GM19025 (cell line): ENCODE results near the gene TPST1.
"Not testable (repeated sequence)": the region's sequence is repeated elsewhere in the genome, so short reads cannot be mapped to it uniquely, and the experiment has no call there.

Experiments
- ATAC-seq: cut with Tn5 transposase; IDR thresholded peaks from one replicate; pipeline ENCODE4 v1.9.1; 2021; ENCODE audit warnings: mild to moderate bottlenecking, low read depth, moderate library complexity; ENCODE audit not compliant: unreplicated experiment

TPST1 gene

DNA sequence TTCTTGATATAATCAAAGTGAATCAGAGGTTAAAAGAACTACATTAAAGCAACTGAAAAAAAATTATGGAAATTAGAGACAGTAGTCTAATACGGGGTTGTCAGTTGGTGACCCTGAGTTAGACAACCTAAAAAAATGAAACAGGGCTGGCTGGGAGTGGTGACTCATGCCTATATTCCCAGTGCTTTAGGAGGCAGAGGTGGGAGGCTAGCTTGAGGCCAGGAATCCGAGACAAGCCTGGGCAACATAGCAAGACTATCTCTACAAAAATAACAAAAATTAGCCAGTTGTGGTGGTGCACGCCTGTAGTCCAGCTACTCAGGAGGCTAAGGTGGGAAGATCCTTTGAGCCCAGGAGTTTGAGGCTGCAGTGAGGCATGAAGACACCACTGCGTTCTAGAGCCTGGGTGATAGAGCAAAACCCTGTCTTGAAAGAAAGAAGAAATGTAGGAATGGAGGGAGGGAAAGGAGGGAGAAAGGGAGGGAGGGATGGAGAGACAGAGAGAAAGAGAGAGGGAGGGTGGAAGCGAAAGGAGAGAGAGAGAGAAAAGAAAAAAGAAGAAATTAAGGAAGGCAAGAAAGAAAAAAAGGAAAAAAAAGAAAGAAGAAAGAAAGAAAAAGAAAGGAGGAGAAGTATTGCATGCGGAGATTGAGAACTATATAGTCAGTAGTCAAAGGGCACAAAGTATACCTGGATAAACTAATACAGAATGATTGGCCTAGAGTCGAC, 166.1 kb downstream of the TPST1 start:
- ATAC-seq, result no peak

DNA sequence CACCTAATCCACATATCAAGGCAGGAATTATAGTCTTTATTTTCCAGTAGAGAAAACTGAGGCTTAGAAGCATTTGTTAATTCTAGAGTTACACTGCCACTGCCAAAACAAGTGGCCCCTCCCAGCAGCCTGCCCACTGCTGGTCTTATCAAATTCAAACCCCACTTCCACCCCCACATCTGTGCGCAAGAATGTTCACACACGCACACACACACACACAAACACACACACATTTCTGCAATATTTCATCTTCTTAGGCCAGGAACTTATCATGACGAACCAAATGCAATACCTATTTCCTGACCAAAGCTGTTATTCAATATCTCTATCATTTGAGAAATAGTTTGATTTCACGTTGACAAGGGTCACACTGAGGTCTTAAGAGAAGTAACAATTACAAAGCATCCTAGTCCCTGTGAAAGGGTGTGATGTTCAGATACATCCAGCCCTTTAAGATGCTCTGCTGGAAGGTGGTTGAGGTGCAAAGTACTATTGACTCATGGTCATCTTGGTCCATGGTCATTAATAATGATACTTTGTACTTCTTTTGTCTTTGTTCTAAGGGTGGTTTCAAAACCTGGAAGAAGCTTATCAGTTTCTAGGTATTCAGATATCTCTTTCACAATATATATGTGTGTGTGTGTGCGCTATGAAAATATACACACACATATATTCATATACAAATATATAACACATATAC, 169.2 kb downstream of the TPST1 start:
- ATAC-seq, result not testable (repeated sequence)

- ATAC-seq, result no peak
Measured at GRCh38 chr7:66376264-66376945, 171.3 kb downstream of the TPST1 start.

GRCh38 chr7:66377045-66377444, 171.9 kb downstream of the TPST1 start:
- no peak for ATAC-seq

- no peak for ATAC-seq
Measured at GRCh38 chr7:66377714-66378113, 172.6 kb downstream of the TPST1 start.

DNA sequence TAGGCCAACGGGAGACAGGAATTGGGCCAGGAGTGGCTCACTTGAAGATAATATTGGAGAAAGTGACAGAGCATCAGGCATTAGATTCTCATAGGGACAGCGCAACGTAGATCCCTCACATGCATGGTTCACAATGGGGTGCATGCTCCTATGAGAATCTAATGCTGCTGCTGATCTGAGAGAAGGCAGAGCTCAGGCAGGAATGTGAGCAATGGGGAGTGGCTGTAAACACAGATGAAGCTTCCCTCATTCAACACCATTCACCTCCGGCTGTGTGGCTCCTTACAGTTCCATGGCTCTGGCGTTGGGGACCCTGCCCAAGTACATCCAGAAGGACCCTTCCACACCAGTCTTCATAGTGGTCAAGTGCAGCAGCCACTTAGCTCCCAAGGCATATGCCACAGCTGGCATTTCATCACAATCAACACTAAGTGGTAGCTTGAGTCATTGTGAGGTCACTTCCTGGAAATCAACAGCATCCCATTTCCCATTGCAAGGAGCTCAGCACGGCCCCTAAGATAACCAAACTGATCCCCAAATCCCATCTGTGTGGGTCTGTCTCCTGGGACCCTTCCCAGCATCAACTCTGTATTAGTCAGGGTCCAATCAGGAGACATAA, 174.5 kb downstream of the TPST1 start:
- ATAC-seq, result no peak

DNA sequence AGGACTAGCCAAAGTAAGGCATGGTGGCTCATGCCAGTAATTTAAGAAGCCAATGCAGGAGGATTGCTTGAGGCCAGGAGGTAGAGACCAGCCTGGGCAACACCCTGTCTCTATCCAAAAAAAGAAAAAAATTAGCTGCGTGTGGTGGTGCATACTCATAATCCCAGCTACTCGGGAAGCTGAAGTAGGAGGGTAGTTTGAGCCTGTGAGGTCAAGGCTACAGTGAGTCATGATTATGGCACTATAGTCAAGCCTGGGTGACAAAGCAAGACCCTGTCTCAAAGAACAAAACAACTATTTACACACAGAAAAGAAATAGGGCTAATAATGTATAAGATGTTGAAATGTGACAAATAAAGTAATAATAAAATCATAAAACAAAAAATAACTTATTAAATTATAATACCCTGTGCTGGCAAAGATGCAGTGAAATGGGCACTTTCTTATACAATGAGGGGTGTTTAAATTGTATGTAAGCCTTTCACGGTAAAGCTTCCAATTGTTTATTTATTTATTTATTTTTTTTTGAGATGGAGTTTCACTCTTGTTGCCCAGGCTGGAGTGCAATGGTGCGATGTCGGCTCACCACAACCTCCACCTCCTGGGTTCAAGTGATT, 175.2 kb downstream of the TPST1 start:
- ATAC-seq, result no peak

DNA sequence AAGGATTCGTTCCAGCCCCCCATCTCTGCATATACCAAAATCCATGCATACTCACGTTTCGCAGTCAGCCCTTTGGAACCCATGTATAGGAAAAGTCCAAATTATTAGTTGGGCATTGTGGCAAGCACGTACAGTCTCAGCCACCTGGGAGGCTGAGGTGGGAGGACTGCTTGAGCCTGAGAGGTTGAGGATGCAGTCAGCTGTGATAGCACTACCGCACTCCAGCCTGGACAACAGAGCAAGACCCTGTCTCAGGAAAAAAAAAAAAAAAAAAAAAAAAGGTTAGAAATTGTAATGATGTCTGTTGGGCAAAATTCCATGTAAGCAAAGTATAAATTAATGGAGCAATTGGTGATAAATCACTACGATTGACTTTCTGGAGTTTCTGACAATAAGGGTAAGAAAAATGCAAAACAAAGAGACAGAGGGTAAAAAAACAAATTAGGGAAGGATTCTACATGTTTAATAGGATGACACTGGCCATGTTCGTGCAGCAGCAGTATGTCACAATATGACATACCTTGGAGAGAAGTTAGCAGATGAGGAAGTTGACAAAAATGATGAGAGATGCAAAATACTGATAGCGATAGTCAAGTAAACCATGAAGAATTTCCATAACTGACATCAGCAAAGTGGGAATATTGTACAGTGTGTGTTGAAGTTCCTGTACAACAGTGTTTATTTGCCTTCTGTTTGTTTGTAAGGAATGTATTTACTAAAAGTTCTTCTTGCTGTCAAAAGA, 177.2 kb downstream of the TPST1 start:
- not testable (repeated sequence) for ATAC-seq

DNA sequence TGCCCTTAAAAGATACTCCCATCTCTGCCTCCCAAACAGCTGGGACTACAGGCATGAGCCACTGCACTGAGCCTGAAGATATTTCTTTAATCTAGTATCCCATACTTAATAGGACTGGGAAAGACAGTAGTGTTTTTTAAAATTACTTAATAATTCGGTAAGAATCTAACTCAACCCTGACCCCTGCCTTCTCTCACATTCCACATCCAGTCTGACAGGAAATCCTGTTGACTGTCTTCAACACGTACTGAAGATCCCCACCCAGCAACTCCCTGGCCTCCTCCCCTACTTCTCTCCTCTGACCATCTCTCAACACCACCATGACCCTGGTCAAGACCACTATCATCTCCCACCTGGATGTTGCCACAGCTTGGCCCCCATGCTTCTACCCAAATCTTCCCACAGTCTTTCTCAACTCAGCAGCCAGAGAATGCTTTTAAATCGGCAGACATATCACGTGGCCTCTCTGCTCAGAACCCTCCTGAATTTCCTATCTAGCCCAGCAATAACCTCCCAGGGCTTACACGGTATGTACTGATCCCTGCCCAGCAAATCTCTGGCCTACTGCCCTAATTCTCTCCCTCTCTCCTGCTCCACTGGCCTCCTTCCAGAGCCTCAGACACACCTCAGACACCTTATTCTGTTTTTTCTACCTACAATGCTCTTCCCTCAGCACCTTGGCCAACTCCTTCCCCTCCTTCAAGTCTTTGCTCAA, 180.2 kb downstream of the TPST1 start:
- ATAC-seq, result not testable (repeated sequence)

GRCh38 chr7:66395128-66395571, 190.0 kb downstream of the TPST1 start:
- ATAC-seq, result not testable (repeated sequence)

- not testable (repeated sequence) for ATAC-seq
Measured at GRCh38 chr7:66396052-66396451, 190.9 kb downstream of the TPST1 start.

DNA sequence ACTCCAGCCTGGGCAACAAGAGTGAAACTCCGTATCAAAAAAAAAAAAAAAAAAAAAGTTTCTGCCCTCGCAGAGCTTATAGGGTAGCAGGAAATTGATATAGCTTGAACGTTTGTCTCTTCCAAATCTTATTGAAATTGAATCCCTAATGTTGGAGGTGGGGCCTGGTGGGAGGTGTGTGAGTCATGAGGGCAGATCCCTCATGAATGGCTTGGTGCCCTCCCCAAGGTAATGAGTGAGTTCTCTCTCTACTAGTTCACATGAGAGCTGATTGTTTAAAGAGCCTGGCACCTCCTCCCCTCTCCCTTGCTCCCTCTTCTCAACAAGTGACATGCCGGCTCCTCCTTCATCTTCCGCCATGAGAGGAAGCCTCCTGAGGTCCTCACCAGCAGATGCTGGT, 193.7 kb downstream of the TPST1 start:
- not testable (repeated sequence) for ATAC-seq

DNA sequence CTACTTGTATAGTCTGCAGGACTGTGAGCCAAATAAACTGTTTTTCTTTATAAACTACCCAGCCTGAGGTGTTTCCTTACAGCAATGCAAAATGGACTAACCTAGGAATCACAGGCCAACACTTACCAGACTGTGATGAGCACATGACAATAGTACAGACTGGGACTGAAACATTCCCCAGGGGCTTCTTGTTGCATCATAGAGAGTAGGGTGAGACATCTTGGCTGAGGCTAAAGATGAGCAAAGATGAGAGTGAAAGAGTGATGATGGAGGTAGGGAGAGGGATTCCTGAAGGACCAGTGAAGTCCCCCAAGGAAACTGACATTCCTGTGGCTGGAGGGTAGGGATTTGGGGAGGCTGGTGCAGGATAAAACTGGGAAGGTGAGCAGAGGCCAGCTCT, 194.4 kb downstream of the TPST1 start:
- no peak for ATAC-seq

GRCh38 chr7:66400400-66400799, 195.3 kb downstream of the TPST1 start:
- ATAC-seq, result no peak

DNA sequence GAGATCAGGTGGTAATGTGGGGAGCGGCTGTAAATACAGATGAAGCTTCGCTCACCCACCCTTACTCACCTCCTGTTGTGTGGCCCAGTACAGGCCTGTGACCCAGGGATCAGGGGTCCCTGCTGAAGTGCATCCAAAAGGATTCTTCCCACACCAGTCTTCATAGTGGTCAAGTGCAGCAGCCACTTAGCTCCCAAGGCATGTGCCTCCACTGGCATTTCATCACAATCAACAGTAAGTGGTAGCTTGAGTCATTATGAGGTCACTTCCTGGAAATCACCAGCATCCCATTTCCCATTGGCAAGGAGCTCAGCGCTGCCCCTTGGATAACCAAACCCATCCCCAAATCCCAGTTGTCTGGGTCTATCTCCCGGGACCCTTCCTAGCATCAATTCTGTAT, 196.0 kb downstream of the TPST1 start:
- ATAC-seq, result not testable (repeated sequence)

DNA sequence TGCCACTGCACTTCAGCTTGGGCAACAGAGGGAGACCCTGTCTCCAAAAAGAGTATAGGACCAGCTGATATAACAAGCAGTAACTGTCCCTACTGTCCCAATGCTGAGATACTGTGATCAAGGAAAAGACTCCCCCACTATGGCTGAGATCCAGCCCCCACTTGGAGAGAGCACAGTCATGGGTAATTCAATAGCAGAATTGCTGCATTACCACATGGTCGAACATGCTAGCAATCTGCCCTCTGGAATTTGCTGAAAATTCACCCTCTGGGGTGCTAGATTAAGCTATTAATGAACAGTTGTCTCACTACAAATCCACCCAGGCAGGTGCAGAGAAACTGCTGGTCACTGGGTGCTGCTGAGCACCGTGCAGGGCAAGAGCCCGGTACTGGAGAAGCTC, 196.8 kb downstream of the TPST1 start:
- not testable (repeated sequence) for ATAC-seq

- no peak for ATAC-seq
Measured at GRCh38 chr7:66403564-66403963, 198.4 kb downstream of the TPST1 start.

GRCh38 chr7:66409493-66409892, 204.4 kb downstream of the TPST1 start:
- no peak for ATAC-seq
